GM18870 (cell line): ENCODE measurements around the gene ZNF35.
"Not testable (repeated sequence)": the region's sequence is repeated elsewhere in the genome, so short reads cannot be mapped to it uniquely, and the experiment has no call there.

Experiments used
- ATAC-seq: cut with Tn5 transposase; IDR thresholded peaks from one replicate; pipeline ENCODE4 v1.9.1; 2021; ENCODE audit warnings: moderate library complexity; ENCODE audit not compliant: unreplicated experiment

The ZNF35 gene

DNA sequence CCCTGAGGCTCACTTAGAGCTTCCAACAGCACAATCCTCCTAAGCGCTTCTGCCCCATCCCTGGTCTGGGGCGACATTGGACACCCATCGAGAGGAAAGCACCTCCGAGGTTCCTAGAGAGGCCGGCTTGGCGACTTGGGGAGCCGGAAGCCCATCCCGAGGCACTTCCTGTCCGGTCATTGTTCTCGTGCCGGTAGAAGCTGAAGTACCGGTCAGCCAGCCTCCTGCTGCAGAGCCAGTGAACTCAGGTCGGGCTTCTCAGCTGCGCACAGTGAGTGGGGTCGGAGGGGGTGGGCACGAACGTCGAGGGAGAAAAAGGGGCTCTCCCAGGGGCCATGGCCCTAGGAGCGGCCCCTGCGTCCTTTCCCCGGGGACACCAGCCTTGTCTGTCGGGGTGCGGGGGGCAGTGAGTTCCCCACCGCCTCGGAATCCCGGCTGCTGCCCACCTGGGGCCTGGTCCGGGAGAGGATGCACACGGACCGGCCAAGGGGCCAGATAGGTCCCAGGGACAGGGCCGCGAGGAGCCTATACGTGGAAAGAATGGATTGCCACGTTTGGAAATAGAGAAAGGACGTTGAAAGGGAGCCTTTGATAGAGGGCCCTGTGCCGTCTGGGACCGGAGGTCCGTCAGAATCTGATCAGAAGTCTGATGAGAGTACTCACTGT is at the start of gene ZNF35:
ZNF35 (plus strand) TSS at position 169 of the 666 bp plus-strand sequence. CDS start 2,336 bp downstream, outside the sequence.
- peak; percentile 86 for ATAC-seq

DNA sequence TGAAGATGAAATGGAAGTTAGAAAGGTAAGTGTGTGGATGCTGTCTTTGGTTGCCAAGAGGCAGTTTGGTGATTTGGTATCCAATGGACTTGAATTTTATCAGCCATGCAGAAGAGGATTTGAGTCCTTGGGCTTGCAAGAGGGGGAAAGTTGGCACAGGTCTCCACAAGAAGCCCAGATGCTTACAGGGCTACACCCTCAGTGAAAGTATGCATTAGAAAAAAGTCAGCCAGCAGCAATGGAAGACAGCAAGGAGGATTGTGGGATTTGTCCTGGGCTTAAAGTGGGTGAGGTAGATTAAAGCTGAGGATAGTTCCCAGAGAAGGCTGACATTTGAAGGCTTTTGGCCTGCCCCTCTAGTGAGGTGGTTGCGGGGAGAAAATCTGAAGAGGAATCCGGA is 46.8 kb upstream of the ZNF35 start:
- ATAC-seq, result no peak

DNA sequence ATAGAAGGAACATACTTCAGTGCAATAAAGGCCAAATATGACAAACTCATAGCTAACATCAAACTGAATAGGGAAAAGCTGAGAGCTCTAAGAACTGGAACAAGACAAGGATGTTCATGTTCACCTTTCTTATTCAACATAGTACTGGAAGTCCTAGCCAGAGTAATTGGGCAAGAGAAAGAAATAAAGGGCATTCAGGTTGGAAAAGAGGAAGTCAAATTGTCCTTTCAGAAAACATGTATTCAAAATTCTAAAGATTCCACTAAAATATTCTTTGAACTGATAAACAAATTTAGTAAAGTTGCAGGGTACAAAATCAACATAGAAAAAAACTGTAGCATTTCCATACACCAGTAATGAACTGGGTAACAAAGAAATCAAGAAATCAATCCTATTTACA is 35.9 kb upstream of the ZNF35 start:
- no peak for ATAC-seq

DNA sequence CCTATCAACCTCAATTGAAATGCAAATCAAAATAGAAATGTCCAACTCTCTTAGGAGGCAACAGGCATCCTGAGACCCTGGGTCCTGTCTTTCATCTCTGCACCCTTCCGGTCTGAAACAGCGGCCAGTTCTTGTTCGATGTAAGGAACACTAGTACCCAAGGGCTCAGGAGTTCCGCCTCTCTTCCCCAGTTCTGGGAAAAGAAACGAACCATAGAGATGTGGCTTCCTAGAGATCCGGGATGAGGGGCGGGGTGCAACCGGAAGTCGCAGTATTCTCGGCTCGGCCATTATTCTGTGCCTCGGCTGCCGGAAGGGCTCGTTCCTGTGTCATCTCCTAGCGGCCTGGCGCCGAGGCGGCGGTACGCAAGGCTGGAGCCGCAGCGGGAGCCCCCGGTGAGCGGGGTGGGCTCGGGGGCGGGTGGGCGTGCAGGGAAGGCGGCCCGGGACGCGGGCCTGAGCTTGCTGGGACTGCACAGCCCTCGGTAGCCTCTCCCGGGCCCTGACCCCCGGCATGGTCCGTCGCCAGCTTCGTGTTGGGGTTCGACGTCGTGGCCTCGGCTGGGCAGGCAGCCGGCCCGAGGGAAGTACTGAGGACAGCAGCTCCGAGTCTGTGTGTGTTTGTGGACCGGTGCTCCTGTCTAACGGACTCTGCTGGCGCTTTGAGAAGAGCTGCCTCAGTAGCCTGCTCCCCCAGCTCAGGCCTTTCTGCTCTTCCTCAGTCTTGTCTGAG is 23.6 kb upstream of the ZNF35 start, which contains the start of gene ZNF197:
ZNF197 (plus strand) TSS at position 288 of the 732 bp plus-strand sequence. CDS start 4,119 bp downstream, outside the sequence.
- ATAC-seq, result peak; percentile 86

DNA sequence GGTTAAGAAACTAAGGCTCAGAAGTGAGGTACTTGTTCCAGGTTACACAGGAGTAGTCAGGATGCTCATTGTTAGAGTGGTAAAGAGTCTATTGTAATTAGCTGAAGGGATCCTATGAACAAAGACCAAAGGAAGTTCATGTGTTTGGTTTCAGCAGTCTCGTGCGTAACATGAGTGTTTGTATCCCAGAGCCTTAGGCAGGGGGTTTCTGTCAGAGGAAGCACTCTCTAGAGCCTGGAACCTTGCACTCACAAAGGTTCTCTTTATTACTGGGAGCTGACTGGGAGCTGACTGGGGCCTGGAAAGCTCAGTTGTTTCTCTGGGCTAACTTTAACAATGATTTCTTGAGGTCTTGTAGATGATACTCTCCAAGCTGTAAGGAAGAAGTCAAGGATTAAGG is 19.8 kb upstream of the ZNF35 start:
- ATAC-seq, result no peak

DNA sequence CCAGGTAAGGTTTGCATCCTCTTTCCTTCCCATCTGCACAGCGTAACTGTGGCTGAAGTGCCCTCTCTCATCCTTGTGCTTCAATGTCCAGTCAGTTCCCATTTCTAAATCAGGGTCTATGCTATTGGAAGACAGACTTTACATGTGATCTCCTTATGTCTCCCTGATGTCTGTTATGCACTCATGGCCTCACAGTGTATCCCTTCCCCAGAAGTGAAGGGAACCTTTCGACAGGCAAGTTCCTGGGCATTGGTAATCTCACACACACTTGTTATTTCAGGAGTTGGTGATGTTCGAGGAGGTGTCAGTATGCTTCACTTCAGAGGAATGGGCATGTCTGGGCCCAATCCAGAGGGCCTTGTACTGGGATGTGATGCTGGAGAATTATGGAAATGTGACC is 16.3 kb upstream of the ZNF35 start:
- ATAC-seq, result no peak

DNA sequence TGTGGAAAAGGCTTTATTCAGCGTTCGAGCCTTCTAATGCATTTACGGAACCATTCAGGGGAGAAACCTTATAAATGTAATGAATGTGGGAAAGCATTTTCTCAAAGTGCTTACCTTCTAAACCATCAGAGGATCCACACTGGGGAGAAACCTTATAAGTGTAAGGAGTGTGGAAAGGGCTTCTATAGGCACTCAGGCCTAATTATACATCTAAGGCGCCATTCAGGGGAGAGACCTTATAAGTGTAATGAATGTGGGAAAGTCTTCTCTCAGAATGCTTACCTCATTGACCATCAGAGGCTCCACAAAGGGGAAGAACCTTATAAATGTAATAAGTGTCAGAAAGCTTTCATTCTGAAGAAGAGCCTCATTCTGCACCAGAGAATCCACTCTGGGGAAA is 6.2 kb upstream of the ZNF35 start:
- ATAC-seq, result no peak

DNA sequence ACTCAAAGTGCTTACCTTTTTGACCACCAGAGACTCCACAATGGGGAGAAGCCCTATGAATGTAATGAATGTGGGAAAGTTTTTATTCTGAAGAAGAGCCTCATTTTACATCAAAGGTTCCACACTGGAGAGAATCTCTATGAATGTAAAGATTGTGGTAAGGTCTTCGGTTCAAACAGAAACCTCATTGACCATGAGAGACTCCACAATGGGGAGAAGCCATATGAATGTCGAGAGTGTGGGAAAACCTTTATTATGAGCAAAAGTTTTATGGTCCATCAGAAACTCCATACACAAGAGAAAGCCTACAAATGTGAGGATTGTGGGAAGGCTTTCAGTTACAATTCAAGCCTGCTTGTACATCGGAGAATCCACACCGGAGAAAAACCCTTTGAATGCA is 5.5 kb upstream of the ZNF35 start:
- ATAC-seq, result no peak

DNA sequence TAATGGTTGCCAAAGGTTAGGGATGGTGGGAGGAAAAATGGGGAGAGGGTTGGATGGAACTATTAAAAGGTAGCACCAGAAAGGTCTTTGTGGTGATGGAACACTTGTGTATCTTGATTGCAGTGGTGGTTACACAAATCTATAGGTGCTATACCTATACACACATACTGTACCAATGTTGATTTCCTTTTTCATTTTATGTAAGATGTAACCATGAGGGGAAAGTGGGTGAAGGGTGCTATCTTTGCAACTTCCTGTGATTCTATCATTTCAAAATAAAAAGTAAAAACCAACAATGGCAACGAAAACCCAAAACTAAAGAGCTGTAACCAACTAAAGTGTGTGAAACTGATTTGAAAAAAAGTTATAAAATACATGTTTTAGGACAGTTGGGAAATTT is 761 bp upstream of the ZNF35 start:
- no peak for ATAC-seq

DNA sequence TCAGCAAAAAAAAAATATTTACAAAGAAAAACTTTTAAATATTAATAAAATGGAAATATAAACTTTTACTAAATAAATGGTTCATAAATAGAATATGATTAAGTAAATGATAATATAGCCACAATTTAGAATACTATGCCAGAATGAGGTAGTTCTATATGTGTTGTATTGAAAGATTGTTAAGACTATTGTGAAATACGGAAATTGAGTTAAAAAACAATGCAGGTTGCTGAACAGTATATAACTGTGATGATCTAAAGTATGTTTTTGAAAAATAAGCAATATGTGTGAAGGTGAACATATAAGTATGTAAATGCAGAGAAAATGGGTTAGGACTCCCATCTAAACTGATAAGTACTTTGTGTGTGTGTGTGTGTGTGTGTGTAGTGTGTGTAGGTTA is 1.2 kb downstream of the ZNF35 start:
- ATAC-seq, result no peak

DNA sequence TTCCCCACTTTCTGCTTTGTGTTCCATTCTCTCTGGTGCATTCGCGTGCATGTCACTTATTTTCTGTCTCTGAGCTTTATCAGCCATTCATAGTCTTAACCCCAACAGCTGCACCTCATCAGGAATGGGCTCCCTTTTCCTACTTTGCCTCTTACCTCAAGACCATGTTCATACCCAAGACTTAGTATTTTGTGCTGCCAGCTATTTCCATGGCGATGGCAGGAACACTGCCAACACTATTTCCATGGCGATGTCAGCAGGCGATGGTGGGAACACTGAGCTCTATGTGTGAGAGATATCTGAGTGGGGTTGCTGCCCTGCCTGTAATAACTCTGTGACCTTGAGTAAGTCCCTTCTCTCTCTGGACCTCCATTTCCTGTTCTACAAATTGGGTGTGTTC is 5.5 kb downstream of the ZNF35 start:
- no peak for ATAC-seq

DNA sequence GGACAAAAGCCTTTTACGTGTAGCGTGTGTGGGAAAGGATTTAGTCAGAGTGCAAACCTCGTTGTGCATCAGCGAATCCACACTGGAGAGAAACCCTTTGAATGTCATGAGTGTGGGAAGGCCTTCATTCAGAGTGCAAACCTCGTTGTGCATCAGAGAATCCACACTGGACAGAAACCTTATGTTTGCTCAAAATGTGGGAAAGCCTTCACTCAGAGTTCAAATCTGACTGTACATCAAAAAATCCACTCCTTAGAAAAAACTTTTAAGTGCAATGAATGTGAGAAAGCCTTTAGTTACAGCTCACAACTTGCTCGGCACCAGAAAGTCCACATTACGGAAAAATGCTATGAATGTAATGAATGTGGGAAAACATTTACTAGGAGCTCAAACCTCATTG is 10.5 kb downstream of the ZNF35 start:
- no peak for ATAC-seq

DNA sequence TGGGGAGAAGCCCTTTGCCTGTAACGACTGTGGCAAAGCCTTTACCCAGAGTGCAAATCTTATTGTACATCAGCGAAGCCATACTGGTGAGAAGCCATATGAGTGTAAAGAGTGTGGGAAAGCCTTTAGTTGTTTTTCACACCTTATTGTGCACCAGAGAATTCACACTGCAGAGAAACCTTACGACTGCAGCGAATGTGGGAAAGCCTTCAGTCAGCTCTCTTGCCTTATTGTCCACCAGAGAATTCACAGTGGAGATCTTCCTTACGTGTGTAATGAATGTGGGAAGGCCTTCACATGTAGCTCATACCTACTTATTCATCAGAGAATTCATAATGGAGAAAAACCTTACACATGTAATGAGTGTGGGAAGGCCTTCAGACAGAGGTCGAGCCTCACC is 10.9 kb downstream of the ZNF35 start:
- no peak for ATAC-seq

DNA sequence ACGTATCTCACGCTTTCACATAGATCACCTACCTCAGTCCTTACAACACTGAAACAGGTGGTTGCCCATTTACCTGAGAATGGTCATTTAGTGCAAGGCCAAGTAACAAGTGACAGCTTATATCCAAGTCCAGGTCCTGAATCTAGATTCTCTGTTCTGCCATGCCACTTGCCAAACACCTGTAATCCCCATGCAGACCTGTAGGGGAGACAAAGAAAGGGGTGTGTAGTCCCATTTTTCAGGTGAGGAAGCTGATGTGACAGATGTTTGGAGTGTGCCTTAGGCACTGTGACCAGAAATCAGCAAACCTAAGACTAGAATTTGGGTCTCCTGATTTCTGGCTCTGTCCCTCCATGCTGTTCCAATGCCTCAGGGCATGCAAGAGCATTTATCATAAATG is 12.7 kb downstream of the ZNF35 start:
- no peak for ATAC-seq

DNA sequence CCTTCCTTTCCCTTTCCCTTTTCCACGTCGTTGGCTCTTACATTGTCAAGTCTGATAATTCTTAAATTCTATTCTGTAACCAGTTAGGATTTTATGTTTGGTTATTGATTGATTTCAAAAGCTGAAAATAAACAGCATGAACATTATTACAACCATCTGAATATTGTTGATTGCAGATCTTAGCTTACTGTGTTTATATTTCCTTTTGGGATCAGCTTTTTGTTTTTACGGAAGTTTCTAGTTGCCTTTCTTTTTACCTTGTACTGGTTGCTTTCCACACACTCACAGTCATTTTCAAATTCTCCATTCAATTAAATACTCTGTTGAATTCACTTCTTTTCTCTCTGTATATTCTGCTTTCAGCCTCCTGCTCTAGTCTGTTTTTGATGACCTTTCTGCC is 16.6 kb downstream of the ZNF35 start:
- no peak for ATAC-seq

DNA sequence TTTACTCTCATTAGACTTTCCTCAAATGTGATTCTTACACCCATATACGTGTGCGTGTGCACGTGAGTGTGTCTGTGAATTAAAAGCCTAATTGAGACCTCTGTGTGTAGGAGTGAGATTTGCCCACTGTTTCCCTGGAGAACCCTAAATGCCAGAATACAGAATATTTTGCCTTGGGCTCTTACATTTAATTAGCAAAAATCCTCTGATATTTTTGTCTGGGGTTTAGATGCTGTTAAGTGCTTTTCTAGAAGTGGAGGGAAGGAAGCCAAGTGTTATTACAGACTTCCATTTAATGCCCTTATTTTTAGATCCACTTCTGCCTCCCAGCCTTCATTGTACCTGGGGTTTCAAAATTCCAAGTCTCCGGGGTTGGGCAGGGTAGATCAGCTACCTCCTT is 17.8 kb downstream of the ZNF35 start:
- ATAC-seq, result no peak

DNA sequence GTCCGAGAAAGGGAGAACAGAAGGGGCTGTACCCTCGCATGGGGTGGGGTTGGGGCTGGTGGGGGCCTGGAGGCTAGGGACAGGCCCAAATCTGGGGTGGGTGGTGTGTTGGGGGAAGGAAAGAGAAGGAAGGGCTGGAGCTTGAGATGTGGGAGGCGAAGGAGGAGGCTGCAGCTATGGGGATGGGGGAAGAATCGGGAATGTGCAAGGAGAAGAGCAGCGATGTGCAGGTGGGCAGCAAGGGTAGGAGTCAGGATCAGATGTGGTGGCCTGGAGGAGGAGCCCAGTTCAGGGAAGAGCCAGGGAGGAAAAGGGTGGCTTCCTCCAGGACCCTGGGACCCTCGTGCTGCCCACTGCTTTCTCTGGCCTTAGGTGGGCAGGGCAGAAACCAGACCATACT is 21.2 kb downstream of the ZNF35 start:
- ATAC-seq, result no peak

DNA sequence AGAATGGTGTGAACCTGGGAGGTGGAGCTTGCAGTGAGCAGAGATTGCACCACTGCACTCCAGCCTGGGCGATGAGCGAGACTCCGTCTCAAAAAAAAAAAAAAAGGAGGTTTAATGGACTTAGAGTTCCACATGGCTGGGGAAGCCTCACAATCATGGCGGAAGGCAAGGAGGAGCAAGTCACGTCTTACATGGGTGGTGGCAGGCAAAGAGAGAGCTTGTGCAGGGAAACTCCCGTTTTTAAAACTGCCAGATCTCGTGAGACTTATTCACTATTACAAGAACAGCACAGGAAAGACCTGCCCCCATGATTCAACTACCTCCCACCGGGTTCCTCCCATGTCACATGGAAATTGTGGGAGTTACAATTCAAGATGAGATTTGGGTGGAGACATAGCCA is 24.9 kb downstream of the ZNF35 start:
- ATAC-seq, result not testable (repeated sequence)

DNA sequence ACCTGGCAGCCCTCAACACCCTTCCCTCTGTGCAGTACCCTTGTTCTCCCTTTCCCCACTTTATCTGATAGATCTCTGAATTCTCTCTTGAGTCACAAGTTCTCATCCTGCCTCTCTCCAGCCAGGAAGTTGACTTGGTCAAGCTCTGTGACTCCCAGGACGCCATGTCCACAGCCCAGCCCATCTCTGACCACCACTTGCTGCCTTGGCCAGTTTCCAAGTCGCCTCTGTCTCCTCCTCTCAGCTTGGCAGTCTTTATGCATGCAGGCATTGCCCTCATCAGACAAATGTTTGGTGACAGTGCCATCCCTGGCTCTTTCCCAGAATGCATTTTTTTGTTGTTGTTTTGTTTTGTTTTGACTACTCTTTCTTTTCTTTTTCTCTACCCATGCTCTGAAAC is 25.7 kb downstream of the ZNF35 start:
- no peak for ATAC-seq

DNA sequence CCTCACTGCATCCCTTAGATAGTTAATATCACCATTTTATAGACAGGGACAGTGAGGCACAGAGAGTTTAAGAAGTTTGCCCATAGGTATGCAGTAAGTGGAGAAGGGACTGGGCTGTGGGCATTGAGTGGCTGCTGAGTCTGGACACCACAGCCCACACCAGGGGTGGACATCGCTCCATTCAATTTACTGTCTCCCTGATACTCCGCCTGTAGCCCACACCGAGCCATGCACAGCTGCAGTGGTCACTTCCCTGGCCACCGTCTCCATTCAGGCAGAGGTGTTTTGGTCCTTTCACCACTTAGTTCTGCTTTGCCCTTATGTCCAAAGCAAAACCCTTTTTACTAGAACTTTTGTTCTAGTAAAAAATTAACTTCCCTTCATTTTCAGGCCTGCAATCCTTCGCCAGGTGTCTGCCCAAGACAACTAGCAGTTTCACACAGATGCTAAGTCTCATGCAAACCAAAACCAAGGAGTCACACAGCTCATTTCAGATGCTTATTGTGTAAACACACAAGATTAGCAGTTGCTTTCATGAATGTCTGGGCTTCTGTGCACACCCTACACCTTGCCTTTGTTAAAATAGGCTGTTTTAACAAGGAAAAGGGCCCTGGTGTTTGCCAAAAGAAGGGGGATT is 30.1 kb downstream of the ZNF35 start:
- no peak for ATAC-seq

DNA sequence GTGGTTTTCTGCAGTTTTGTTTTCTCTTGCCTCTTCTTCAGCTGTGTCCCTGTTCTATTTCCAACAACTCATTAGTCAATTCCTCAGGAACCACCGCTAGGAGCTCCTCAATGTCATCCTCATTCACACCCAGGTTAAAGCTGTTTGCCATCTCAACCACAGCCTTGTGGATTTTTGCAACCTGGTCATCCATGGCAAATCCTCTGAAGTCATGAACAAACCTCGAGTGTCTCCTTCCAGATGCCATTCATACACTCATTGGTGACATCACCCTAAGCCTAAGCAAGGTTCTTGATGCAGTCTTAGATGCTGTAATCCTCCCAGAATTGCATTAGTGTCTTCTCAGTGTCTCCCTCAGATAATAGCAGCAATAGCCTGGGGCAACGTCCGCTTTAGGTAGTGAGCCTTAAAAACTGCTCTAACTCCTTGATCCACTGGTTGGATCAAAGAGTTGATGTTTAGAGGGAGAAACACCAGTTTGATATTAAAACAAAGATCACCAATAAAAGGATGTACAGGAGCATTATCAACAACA is 32.5 kb downstream of the ZNF35 start:
- ATAC-seq, result no peak
